A204.1 (cell line): ENCODE results near the gene AGBL3.
"Not testable (repeated sequence)": the region's sequence is repeated elsewhere in the genome, so short reads cannot be mapped to it uniquely, and the experiment has no call there.

Source experiments
- FAIRE-seq: peaks from 2 replicates; lab custom pipeline; 2012; peaks lifted over from hg19 to GRCh38; lab: Jason Lieb, UNC

Gene AGBL3

GRCh38 chr7:134963036-134963435, 23.3 kb upstream of the AGBL3 start:
- FAIRE-seq = no peak

GRCh38 chr7:134966691-134967090, 19.6 kb upstream of the AGBL3 start:
- FAIRE-seq = no peak

- no peak for FAIRE-seq
These were observed 18.2 kb upstream of the AGBL3 start for GRCh38 chr7:134968110-134968509.

GRCh38 chr7:134981645-134982044, 4.7 kb upstream of the AGBL3 start:
- FAIRE-seq = not testable (repeated sequence)

GRCh38 chr7:134985894-134986362, 380 bp upstream of the AGBL3 start:
- FAIRE-seq = no peak

- no peak for FAIRE-seq
These were observed 1.9 kb downstream of the AGBL3 start for GRCh38 chr7:134988161-134988560.

- no peak for FAIRE-seq
These were observed 5.4 kb downstream of the AGBL3 start for GRCh38 chr7:134991469-134992339.

GRCh38 chr7:134992626-134993179, 6.4 kb downstream of the AGBL3 start:
- FAIRE-seq = no peak

GRCh38 chr7:134993877-134994456, 7.7 kb downstream of the AGBL3 start:
- no peak for FAIRE-seq

GRCh38 chr7:134995239-134996096, 9.2 kb downstream of the AGBL3 start:
- no peak for FAIRE-seq

GRCh38 chr7:134996097-134996550, 9.8 kb downstream of the AGBL3 start:
- no peak for FAIRE-seq

- no peak for FAIRE-seq
These were observed 11.0 kb downstream of the AGBL3 start for GRCh38 chr7:134997214-134997885.

GRCh38 chr7:134999136-134999535, 12.8 kb downstream of the AGBL3 start:
- FAIRE-seq = no peak

GRCh38 chr7:135001390-135002165, 15.3 kb downstream of the AGBL3 start:
- no peak for FAIRE-seq

- FAIRE-seq = no peak
These were observed 25.9 kb downstream of the AGBL3 start for GRCh38 chr7:135012229-135012628.

- no peak for FAIRE-seq
These were observed 37.3 kb downstream of the AGBL3 start for GRCh38 chr7:135023622-135024021.

- no peak for FAIRE-seq
These were observed 48.9 kb downstream of the AGBL3 start for GRCh38 chr7:135035252-135035651.

- FAIRE-seq = not testable (repeated sequence)
These were observed 80.7 kb downstream of the AGBL3 start for GRCh38 chr7:135067017-135067416.

GRCh38 chr7:135074096-135074495, 87.8 kb downstream of the AGBL3 start:
- FAIRE-seq = no peak

- no peak for FAIRE-seq
These were observed 88.2 kb downstream of the AGBL3 start for GRCh38 chr7:135074531-135074930.

GRCh38 chr7:135075716-135076115, 89.4 kb downstream of the AGBL3 start:
- FAIRE-seq = no peak
